Naive thymus-derived CD4-positive, alpha-beta T cell (primary cell): Measurements from ENCODE around the gene CABP4. TPM values are rescaled to one million over a fixed set of nuclear protein-coding genes. Genes with fewer than 3 reads are reported as not detected.

Experiments
- microRNA-seq: library from miRNA; unstranded; fragments of <30 nt; microRNA quantifications from one replicate; pipeline ENCODE4 v1.2.0, GENCODE V29; 2022; ENCODE audit warnings: borderline microRNAs expressed
- polyA plus RNA-seq, 2 donors: library from polyadenylated mRNA; unstranded; fragments of 300-500 nt; fragmentation: Illumina TruSeq; gene quantifications; one replicate each; pipeline ENCODE4 v1.2.3, GENCODE V29; 2021
- total RNA-seq, 6 experiments: library from RNA in 5 of 6; stranded (reverse) in 5 of 6; gene quantifications; 1 replicate in 5 of 6; 2 replicates in 1 of 6; pipeline ENCODE4 v1.2.3 and lab custom pipeline; 2021 to 2026

Gene CABP4
- total and polyA plus RNA-seq, 7 experiments from 2014 or later: 1.2 to 17.1 (median 2.9) TPM

Small RNAs within 50 kb of the gene (microRNA-seq; reads per million reads assigned to microRNA genes)
- not detected for gene MIR6752

Other genes with a start within 250 kb of the CABP4 start
- 100 to 1,000 TPM; 305 to 399 (median 322) TPM for gene GRK2, start 188.9 kb upstream of the CABP4 start, total RNA-seq
- gene GRK2, start 188.9 kb upstream of the CABP4 start, polyA plus RNA-seq: 10 to 100 TPM; 18.5 to 38.0 TPM
- gene ANKRD13D, start 166.1 kb upstream of the CABP4 start, total RNA-seq: 100 to 1,000 TPM; 161 to 286 (median 191) TPM
- gene ANKRD13D, start 166.1 kb upstream of the CABP4 start, polyA plus RNA-seq: 10 to 100 TPM in 1 of 2 donors, 1 to 10 TPM in 1; 6.3 to 19.5 TPM
- 10 to 100 TPM in 4 of 5 experiments, 1 to 10 TPM in 1; 8.8 to 23.8 (median 15.0) TPM for gene SSH3, start 151.8 kb upstream of the CABP4 start, total RNA-seq
- 1 to 10 TPM; 1.1 to 4.9 TPM for gene SSH3, start 151.8 kb upstream of the CABP4 start, polyA plus RNA-seq
- gene POLD4, start 101.8 kb upstream of the CABP4 start, total RNA-seq: 100 to 1,000 TPM in 1 of 5 experiments, 10 to 100 TPM in 4; 59.9 to 104 (median 76.1) TPM
- gene POLD4, start 101.8 kb upstream of the CABP4 start, polyA plus RNA-seq: 100 to 1,000 TPM in 1 of 2 donors, 10 to 100 TPM in 1; 98.9 to 116 TPM
- 1 to 10 TPM in 2 of 5 experiments, under 1 TPM in 3; 0.32 to 7.8 (median 0.70) TPM for gene CLCF1, start 81.8 kb upstream of the CABP4 start, total RNA-seq
- not detected for gene CLCF1, start 81.8 kb upstream of the CABP4 start, polyA plus RNA-seq
- gene RAD9A, start 63.4 kb upstream of the CABP4 start, total RNA-seq: 10 to 100 TPM; 25.6 to 48.0 (median 45.0) TPM
- 1 to 10 TPM; 6.3 to 7.2 TPM for gene RAD9A, start 63.4 kb upstream of the CABP4 start, polyA plus RNA-seq
- gene PPP1CA, start 53.5 kb upstream of the CABP4 start, total RNA-seq: 100 to 1,000 TPM in 4 of 5 experiments, 10 to 100 TPM in 1; 83.0 to 339 (median 122) TPM
- gene PPP1CA, start 53.5 kb upstream of the CABP4 start, polyA plus RNA-seq: 100 to 1,000 TPM; 350 to 363 TPM
- gene TBC1D10C, start 51.3 kb upstream of the CABP4 start, total RNA-seq: 100 to 1,000 TPM; 243 to 425 (median 346) TPM
- 100 to 1,000 TPM; 225 to 366 TPM for gene TBC1D10C, start 51.3 kb upstream of the CABP4 start, polyA plus RNA-seq
- 10 to 100 TPM in 2 of 5 experiments, 1 to 10 TPM in 2, under 1 TPM in 1; 0.53 to 14.2 (median 5.1) TPM for gene CARNS1, start 39.7 kb upstream of the CABP4 start, total RNA-seq
- 1 to 10 TPM in 1 of 2 donors, under 1 TPM in 1; 0.97 to 1.4 TPM for gene CARNS1, start 39.7 kb upstream of the CABP4 start, polyA plus RNA-seq
- 10 to 100 TPM; 61.9 to 83.9 (median 77.7) TPM for gene RPS6KB2, start 26.9 kb upstream of the CABP4 start, total RNA-seq
- gene RPS6KB2, start 26.9 kb upstream of the CABP4 start, polyA plus RNA-seq: 10 to 100 TPM; 45.2 to 46.6 TPM
- 100 to 1,000 TPM; 134 to 357 (median 194) TPM for gene PTPRCAP, start 17.7 kb upstream of the CABP4 start, total RNA-seq
- 100 to 1,000 TPM; 498 to 670 TPM for gene PTPRCAP, start 17.7 kb upstream of the CABP4 start, polyA plus RNA-seq
- gene CORO1B, start 11.9 kb upstream of the CABP4 start, total RNA-seq: 100 to 1,000 TPM in 1 of 5 experiments, 10 to 100 TPM in 4; 15.6 to 311 (median 28.5) TPM
- 10 to 100 TPM; 21.3 to 40.8 TPM for gene CORO1B, start 11.9 kb upstream of the CABP4 start, polyA plus RNA-seq
- not detected for gene GPR152, start 2.6 kb upstream of the CABP4 start, total RNA-seq
- 1 to 10 TPM; 1.4 to 1.5 TPM for gene GPR152, start 2.6 kb upstream of the CABP4 start, polyA plus RNA-seq
- gene TMEM134, start 13.9 kb downstream of the CABP4 start, total RNA-seq: 10 to 100 TPM; 52.4 to 94.6 (median 70.6) TPM
- gene TMEM134, start 13.9 kb downstream of the CABP4 start, polyA plus RNA-seq: 100 to 1,000 TPM; 131 to 143 TPM
- 100 to 1,000 TPM; 107 to 156 (median 137) TPM for gene AIP, start 27.7 kb downstream of the CABP4 start, total RNA-seq
- 100 to 1,000 TPM; 137 to 205 TPM for gene AIP, start 27.7 kb downstream of the CABP4 start, polyA plus RNA-seq
- gene PITPNM1, start 50.0 kb downstream of the CABP4 start, total RNA-seq: 100 to 1,000 TPM in 3 of 5 experiments, 10 to 100 TPM in 2; 78.9 to 133 (median 112) TPM
- gene PITPNM1, start 50.0 kb downstream of the CABP4 start, polyA plus RNA-seq: 10 to 100 TPM in 1 of 2 donors, 1 to 10 TPM in 1; 9.5 to 30.8 TPM
- 100 to 1,000 TPM in 1 of 5 experiments, 10 to 100 TPM in 4; 31.0 to 168 (median 61.9) TPM for gene CDK2AP2, start 52.8 kb downstream of the CABP4 start, total RNA-seq
- gene CDK2AP2, start 52.8 kb downstream of the CABP4 start, polyA plus RNA-seq: 10 to 100 TPM; 64.5 to 94.3 TPM
- gene CABP2, start 68.1 kb downstream of the CABP4 start, total RNA-seq: not detected
- not detected for gene CABP2, start 68.1 kb downstream of the CABP4 start, polyA plus RNA-seq
- gene GSTP1, start 128.5 kb downstream of the CABP4 start, total RNA-seq: 100 to 1,000 TPM in 4 of 5 experiments, 10 to 100 TPM in 1; 77.2 to 265 (median 139) TPM
- 100 to 1,000 TPM; 190 to 202 TPM for gene GSTP1, start 128.5 kb downstream of the CABP4 start, polyA plus RNA-seq
- 100 to 1,000 TPM; 198 to 253 (median 212) TPM for gene NDUFV1, start 151.6 kb downstream of the CABP4 start, total RNA-seq
- 100 to 1,000 TPM; 111 to 113 TPM for gene NDUFV1, start 151.6 kb downstream of the CABP4 start, polyA plus RNA-seq
- 10 to 100 TPM in 1 of 5 experiments, 1 to 10 TPM in 4; 3.1 to 10.4 (median 4.0) TPM for gene NUDT8, start 174.6 kb downstream of the CABP4 start, total RNA-seq
- 1 to 10 TPM; 3.3 to 3.7 TPM for gene NUDT8, start 174.6 kb downstream of the CABP4 start, polyA plus RNA-seq
- not detected for gene TBX10, start 184.4 kb downstream of the CABP4 start, total RNA-seq
- not detected for gene TBX10, start 184.4 kb downstream of the CABP4 start, polyA plus RNA-seq
- gene ACY3, start 195.4 kb downstream of the CABP4 start, total RNA-seq: under 1 TPM in 3 of 5 experiments, not detected in 2; 0.29 to 0.49 (median 0.42) TPM
- gene ACY3, start 195.4 kb downstream of the CABP4 start, polyA plus RNA-seq: under 1 TPM in 1 of 2 donors, not detected in 1; 0.57 TPM
- gene ALDH3B2, start 219.3 kb downstream of the CABP4 start, total RNA-seq: not detected
- gene ALDH3B2, start 219.3 kb downstream of the CABP4 start, polyA plus RNA-seq: not detected